Measurements from ENCODE around the gene TNRC18.
"Not testable (repeated sequence)": the region's sequence is repeated elsewhere in the genome, so short reads cannot be mapped to it uniquely, and the experiment has no call there.

DNA sequence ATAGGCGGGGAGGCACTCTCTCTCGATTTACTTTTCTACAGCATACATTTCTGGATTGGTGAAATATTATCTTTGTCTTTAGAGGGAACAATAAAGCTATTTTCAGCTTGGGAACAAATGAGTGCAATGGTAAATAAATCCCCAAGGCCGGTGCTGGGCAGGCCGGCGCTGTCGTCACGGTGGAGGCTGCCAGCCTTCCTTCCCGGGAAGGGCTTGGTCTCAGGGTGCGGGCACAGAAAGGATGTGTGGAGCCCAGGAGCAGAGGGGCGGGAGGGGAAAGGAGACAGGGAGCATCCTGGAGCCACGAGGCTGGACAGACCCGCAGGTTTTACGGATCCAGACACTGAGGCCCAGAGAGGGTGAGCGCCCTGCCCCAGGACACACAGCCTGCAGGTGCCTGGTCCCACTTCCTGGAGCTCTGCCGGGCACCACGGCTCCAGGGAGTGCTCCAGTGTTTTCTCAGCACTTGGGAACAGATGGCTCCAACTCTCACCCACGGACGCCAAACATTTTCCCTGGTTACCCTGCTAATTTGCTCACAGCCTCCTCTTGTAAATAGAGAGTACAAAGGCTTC, 149.7 kb downstream of the TNRC18 start:
- TF ChIP-seq, protein P1, sequence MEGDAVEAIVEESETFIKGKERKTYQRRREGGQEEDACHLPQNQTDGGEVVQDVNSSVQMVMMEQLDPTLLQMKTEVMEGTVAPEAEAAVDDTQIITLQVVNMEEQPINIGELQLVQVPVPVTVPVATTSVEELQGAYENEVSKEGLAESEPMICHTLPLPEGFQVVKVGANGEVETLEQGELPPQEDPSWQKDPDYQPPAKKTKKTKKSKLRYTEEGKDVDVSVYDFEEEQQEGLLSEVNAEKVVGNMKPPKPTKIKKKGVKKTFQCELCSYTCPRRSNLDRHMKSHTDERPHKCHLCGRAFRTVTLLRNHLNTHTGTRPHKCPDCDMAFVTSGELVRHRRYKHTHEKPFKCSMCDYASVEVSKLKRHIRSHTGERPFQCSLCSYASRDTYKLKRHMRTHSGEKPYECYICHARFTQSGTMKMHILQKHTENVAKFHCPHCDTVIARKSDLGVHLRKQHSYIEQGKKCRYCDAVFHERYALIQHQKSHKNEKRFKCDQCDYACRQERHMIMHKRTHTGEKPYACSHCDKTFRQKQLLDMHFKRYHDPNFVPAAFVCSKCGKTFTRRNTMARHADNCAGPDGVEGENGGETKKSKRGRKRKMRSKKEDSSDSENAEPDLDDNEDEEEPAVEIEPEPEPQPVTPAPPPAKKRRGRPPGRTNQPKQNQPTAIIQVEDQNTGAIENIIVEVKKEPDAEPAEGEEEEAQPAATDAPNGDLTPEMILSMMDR (IDR thresholded peaks at IDR 0.05; ENCODE audit: low read length): not testable (repeated sequence)
- not testable (repeated sequence) for TF ChIP-seq EZH2 (IDR thresholded peaks at IDR 0.05; ENCODE audit: borderline replicate concordance, low read length)
